Loucy (cell line): ENCODE results near the gene PEX14.
A peak's percentile ranks its signal among the peaks of the same experiment; 100 is the strongest.

ENCODE experiments used
- H2AFZ ChIP-seq: fragments of 200-600 bp; sonication (generic); 2 replicates; pipeline ENCODE4 v1.6.0; 2016; ENCODE audit warnings: antibody characterized with exemption, mild to moderate bottlenecking, low read length, moderate library complexity
- H3F3A ChIP-seq: fragments of 200-600 bp; 2 replicates; pipeline ENCODE4 v1.6.0; 2016; ENCODE audit warnings: antibody characterized with exemption, low read depth, mild to moderate bottlenecking
- H3K27me3 ChIP-seq: fragments of 200-600 bp; sonication (generic); 2 replicates; pipeline ENCODE4 v1.6.1; 2014; ENCODE audit warnings: low read length, mild to moderate bottlenecking; ENCODE audit not compliant: insufficient read depth, poor library complexity, severe bottlenecking
- H3K36me3 ChIP-seq: fragments of 200-600 bp; sonication (generic); 2 replicates; pipeline ENCODE4 v1.6.1; 2016; ENCODE audit warnings: low read length; ENCODE audit not compliant: insufficient read depth
- H3K4me1 ChIP-seq: fragments of 200-600 bp; sonication (generic); 2 replicates; pipeline ENCODE4 v1.5.1; 2014; ENCODE audit warnings: low read length, mild to moderate bottlenecking; ENCODE audit not compliant: insufficient read depth, poor library complexity, severe bottlenecking
- H3K4me2 ChIP-seq: fragments of 200-600 bp; sonication (generic); 2 replicates; pipeline ENCODE4 v1.6.0; 2014; ENCODE audit warnings: antibody characterized with exemption, low read length, low read depth, mild to moderate bottlenecking; ENCODE audit not compliant: poor library complexity, severe bottlenecking
- H3K4me3 ChIP-seq: fragments of 200-600 bp; sonication (generic); 2 replicates; pipeline ENCODE4 v1.5.1; 2014; ENCODE audit warnings: low read length, mild to moderate bottlenecking, mixed read lengths; ENCODE audit not compliant: poor library complexity, severe bottlenecking
- H3K79me2 ChIP-seq: fragments of 200-600 bp; sonication (generic); 2 replicates; pipeline ENCODE4 v1.6.1; 2014; ENCODE audit warnings: low read length; ENCODE audit not compliant: insufficient read depth
- H3K9ac ChIP-seq: fragments of 200-600 bp; sonication (generic); 2 replicates; pipeline ENCODE4 v1.6.0; 2014; ENCODE audit warnings: mild to moderate bottlenecking, low read depth, low read length, moderate library complexity; ENCODE audit not compliant: poor library complexity, severe bottlenecking
- H3K9me2 ChIP-seq: fragments of 200-600 bp; sonication (generic); replicated peaks from 2 replicates; pipeline ENCODE4 v1.6.1; 2016; ENCODE audit warnings: low read depth, low read length, mixed read lengths
- H3K9me3 ChIP-seq: fragments of 200-600 bp; sonication (generic); 2 replicates; pipeline ENCODE4 v1.6.1; 2014; ENCODE audit warnings: mild to moderate bottlenecking, antibody characterized with exemption, low read length, low read depth; ENCODE audit not compliant: insufficient read depth
- H4K20me1 ChIP-seq: fragments of 200-600 bp; sonication (generic); 2 replicates; pipeline ENCODE4 v1.6.0; 2014; ENCODE audit warnings: antibody characterized with exemption, low read length, mild to moderate bottlenecking; ENCODE audit not compliant: insufficient read depth, poor library complexity, severe bottlenecking
- CTCF ChIP-seq: fragments of 200-600 bp; sonication (generic); conservative IDR thresholded peaks from 2 replicates; pipeline ENCODE4 v1.5.1; 2014; ENCODE audit warnings: mild to moderate bottlenecking, antibody characterized with exemption, low read length
- EZH2phosphoT487 ChIP-seq: fragments of 200-600 bp; IDR thresholded peaks from 2 replicates; pipeline ENCODE4 v1.6.1; 2018; ENCODE audit warnings: antibody characterized with exemption, mild to moderate bottlenecking, moderate library complexity, borderline replicate concordance

Gene PEX14

GRCh38 chr1:10429868-10430215 is 44.9 kb upstream of the PEX14 start:
- H3K27me3 ChIP-seq = no peaks in the 10 kb centered on the region
- TF ChIP-seq CTCF = no peak
- no peak for TF ChIP-seq EZH2phosphoT487
- H2AFZ ChIP-seq = peak overlapping the region; percentile 93; the same call in 1 of the 2 replicates

GRCh38 chr1:10430216-10431069 is 44.3 kb upstream of the PEX14 start, which contains the start of gene CENPS:
Gene CENPS, plus strand, starts transcription at chr1:10430433. Its CDS starts 85 bp downstream, at chr1:10430518.
- Histone ChIP-seq H3K79me2 (peaks cover 11% of the 10 kb centered on the region), H3K9me3 (no peaks in the 10 kb centered on the region), H3K27me3 (no peaks in the 10 kb centered on the region), H3K9ac (peak within 1 kb of the TSS; percentile 70), H4K20me1 (no peaks in the 10 kb centered on the region), H3K9me2 (no peaks in the 10 kb centered on the region), H3F3A (no peaks in the 10 kb centered on the region), H2AFZ (peak within 1 kb of the TSS; percentile 94), H3K36me3 (no peaks in the 10 kb centered on the region), H3K4me2 (peak within 1 kb of the TSS; percentile 86), H3K4me1 (peaks cover 12% of the 10 kb centered on the region), H3K4me3 (peak within 1 kb of the TSS; percentile 96)
- no peak for TF ChIP-seq EZH2phosphoT487
- peak; percentile 74 for TF ChIP-seq CTCF

More at GRCh38 chr1:10429868-10430215, 44.9 kb upstream of the PEX14 start:
- Histone ChIP-seq H3K36me3 (no peaks in the 10 kb centered on the region), H3K4me3 (peak overlapping the region; percentile 96), H3K79me2 (peaks cover 11% of the 10 kb centered on the region), H3K4me1 (peaks cover 12% of the 10 kb centered on the region), H3F3A (no peaks in the 10 kb centered on the region), H3K9me3 (no peaks in the 10 kb centered on the region), H3K9ac (peak overlapping the region; percentile 70), H4K20me1 (no peaks in the 10 kb centered on the region), H3K9me2 (no peaks in the 10 kb centered on the region), H3K4me2 (peak overlapping the region; percentile 86)

- Histone ChIP-seq H3F3A (no peaks in the 10 kb centered on the region), H3K79me2 (peaks cover 11% of the 10 kb centered on the region), H3K4me2 (peak overlapping the region; percentile 86), H3K9me3 (no peaks in the 10 kb centered on the region), H3K9ac (peak overlapping the region; percentile 70), H4K20me1 (no peaks in the 10 kb centered on the region), H3K4me1 (peaks cover 12% of the 10 kb centered on the region), H3K36me3 (no peaks in the 10 kb centered on the region), H3K27me3 (no peaks in the 10 kb centered on the region), H3K9me2 (no peaks in the 10 kb centered on the region), H3K4me3 (peak overlapping the region; percentile 96), H2AFZ (peak overlapping the region; percentile 94)
- no peak for TF ChIP-seq CTCF
- TF ChIP-seq EZH2phosphoT487 = no peak
These were observed 43.5 kb upstream of the PEX14 start for GRCh38 chr1:10431070-10431730.
